Effector CD8-positive, alpha-beta T cell (primary cell): ENCODE results near the gene NMNAT2.
"Not testable (repeated sequence)": the region's sequence is repeated elsewhere in the genome, so short reads cannot be mapped to it uniquely, and the experiment has no call there.

ENCODE experiments used
- DNase-seq: peaks from one replicate; lab custom pipeline; 2025; lab: John Stamatoyannopoulos, UW

The NMNAT2 gene

DNA sequence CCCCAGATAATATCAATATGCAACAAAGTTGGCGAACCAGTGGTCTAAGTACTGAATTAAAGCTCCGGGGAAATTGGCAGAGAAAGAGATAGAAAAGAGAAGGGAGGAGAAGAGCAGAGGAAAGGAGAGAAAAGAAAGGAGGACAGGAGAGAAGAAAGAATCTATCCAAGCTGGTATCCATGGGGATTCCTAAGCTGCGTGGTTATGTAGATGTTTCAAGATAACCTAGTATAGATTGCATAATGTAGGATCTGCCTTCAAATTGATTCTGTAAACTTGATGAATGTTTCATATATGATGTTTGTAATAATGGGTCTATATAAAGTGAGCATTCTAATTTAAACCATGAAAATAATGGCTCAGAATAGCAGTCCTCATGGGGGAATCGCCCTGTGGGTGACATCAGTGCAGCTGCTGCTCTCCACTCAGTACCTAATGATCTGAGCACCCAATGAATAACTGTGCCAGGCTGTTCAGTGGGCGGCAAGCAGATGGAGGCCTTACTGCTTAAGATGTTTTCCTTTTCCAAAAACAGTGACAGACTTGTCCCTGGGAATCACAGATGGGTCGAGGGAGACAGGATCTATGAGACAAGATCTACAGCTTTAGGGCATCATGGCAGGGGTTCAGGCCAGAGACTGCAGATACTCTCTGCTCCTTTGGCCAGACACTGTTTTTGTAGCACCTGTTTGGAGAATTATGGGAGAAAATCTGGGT, 154.1 kb downstream of the NMNAT2 start:
- DNase-seq = no peak

- DNase-seq = no peak
Observed at GRCh38 chr1:183262628-183263200, 155.5 kb downstream of the NMNAT2 start.

DNA sequence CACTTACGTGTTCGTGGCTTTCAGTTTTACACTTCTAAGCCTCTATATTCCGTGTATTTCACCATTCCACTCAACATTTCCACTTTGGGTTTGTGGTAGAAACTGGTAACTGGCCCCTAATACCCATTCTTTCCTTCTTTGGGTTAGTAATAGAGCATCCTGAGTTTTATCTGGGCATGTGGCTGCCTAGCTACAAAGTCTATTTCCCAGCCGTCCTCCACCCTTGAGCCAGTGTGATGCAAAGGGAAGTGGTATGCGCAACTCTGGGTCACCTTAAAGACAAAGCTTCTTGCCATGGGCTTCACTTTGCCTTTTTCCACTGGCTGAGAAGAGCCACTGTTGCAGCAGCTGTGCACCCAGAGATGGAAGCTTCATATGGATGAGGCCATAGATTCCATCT, 158.3 kb downstream of the NMNAT2 start:
- DNase-seq = no peak

GRCh38 chr1:183255073-183255472, 163.1 kb downstream of the NMNAT2 start:
- no peak for DNase-seq

DNA sequence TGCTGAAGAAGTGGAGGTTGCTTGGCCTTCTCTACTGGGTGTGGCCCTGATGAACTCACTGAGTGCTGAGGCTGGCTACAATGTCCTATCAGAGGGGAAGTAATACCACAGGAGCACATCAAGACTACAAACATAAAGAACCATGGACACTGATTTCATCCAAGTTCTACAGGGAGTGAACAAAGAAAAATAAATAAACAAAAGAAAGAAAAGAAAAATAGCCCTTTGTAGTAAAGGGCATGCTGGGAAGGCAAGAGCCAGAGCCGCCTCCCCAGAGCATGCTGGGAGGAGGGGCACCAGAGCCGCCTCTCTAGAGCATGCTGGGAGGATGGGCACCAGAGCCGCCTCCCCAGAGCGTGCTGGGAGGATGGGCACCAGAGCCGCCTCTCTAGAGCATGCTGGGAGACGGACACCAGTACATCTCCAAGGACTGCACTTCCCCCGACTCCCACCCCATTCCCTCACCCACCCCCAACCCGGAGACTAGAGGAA, 166.2 kb downstream of the NMNAT2 start:
- DNase-seq = no peak

- DNase-seq = no peak
Observed at GRCh38 chr1:183251101-183251958, 166.8 kb downstream of the NMNAT2 start.

GRCh38 chr1:183249941-183250452, 168.2 kb downstream of the NMNAT2 start:
- no peak for DNase-seq

- no peak for DNase-seq
Observed at GRCh38 chr1:183248989-183249691, 169.0 kb downstream of the NMNAT2 start.

- no peak for DNase-seq
Observed at GRCh38 chr1:183247931-183248330, 170.2 kb downstream of the NMNAT2 start.

DNA sequence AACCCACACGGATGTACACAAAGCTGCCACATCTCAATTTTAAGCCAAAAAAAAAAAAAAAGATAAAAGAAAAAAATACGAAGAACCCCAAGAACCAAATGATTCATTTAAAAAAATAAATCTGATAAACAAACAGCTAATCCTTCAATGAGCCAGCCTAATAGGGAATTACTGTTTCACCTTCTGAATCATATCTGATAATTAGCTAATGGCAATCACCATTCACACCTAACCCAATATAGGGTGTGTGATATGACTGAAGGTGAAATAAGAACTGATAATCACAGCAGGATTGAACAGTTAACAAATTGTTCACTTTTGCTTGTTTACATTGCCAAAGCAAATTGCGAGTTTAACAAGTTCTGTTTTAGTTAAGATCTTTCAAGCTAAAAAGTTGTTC, 170.7 kb downstream of the NMNAT2 start:
- no peak for DNase-seq

GRCh38 chr1:183247066-183247465, 171.1 kb downstream of the NMNAT2 start:
- no peak for DNase-seq

DNA sequence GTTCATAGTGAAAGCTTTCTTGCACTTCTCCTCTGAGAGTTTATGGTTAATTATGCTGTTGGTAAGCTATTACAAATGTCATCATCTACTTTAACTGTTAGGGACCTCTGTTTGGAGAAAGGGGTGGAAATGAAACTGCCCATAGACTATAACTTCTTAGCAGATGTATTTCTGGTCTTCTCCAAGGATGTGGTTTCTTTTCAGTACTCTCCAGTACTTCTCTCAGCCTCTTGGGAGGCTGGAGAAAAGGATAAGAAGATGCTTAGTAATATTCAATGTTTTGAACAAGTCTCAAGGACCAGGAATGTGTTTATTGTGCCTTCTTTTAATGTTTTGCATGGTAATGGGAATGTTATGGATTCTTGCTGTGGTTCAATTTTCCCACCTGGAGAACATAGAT, 171.7 kb downstream of the NMNAT2 start:
- DNase-seq = no peak

DNA sequence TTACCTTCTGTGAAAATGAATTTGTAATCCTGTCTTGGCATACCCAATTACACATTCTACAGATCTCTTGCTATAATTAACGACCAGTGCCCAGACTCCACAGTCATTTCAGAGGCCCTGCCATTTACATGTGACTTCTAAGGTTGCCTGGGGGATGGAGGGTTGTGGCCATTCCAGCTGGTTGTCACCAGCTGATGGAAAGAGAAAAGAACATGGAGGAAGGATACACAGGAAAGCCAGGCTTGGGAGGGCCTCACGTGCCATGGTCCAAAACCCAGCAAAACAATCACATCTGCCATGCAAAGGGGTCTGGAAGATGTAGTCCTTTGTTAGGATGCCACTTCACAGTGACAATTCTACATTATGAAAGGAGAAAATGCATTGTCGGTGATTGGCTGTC, 172.8 kb downstream of the NMNAT2 start:
- DNase-seq = no peak

- no peak for DNase-seq
Observed at GRCh38 chr1:183244466-183244865, 173.7 kb downstream of the NMNAT2 start.

- DNase-seq = no peak
Observed at GRCh38 chr1:183243161-183244050, 174.8 kb downstream of the NMNAT2 start.

- DNase-seq = no peak
Observed at GRCh38 chr1:183242556-183242955, 175.6 kb downstream of the NMNAT2 start.

GRCh38 chr1:183241471-183241870, 176.7 kb downstream of the NMNAT2 start:
- no peak for DNase-seq

- DNase-seq = not testable (repeated sequence)
Observed at GRCh38 chr1:183240853-183241252, 177.3 kb downstream of the NMNAT2 start.

GRCh38 chr1:183240526-183240825, 177.7 kb downstream of the NMNAT2 start:
- DNase-seq = no peak

DNA sequence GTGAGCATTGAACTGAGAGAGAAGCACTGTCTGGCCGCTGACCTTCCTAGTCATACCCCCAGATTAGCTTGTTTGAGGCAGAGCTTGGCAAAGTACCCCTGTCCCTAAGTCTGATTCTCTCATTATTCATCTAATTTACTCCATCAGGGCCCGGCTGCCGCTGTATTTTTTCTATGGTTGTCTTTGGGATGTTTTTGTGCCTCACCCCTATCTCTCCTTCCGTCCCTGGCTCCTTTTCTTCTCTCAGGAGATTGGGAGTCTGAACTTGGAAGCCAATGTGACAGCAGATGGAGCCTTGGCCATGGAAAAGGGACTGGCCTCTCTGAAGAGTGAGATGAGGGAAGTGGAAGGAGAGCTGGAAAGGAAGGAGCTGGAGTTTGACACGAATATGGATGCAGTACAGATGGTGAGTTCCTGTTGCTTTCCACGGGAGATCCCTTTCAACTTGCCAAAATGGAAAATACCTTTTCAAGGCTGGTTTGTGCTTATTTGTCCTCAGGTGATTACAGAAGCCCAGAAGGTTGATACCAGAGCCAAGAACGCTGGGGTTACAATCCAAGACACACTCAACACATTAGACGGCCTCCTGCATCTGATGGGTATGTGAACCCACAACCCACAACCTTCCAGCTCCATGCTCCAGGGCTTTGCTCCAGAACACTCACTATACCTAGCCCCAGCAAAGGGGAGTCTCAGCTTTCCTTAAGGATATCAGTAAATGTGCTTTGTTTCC, 178.2 kb downstream of the NMNAT2 start:
- no peak for DNase-seq
